Measurements from ENCODE around the gene IPCEF1.

IPCEF1 gene

DNA sequence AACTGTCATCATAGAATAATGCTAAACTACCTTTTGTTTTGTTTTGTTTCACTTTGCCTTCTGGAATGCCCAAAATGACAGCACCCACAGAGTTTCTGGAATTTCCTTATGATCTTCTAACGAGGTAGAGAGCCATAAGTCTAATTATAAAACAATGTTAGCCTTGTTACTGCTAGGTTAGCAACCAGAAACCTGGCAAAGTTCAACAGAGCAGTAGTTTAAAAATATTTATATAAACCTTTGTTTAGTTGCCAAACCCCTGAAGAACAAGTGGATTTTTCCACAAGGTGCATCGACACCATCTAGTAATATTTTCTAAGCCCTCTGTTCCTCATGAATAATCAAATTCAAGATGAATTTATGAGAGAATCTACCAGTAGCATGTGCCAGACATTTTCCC lies 27.6 kb upstream of the IPCEF1 start:
- no peak for ATAC-seq
- TF ChIP-seq, protein P1, sequence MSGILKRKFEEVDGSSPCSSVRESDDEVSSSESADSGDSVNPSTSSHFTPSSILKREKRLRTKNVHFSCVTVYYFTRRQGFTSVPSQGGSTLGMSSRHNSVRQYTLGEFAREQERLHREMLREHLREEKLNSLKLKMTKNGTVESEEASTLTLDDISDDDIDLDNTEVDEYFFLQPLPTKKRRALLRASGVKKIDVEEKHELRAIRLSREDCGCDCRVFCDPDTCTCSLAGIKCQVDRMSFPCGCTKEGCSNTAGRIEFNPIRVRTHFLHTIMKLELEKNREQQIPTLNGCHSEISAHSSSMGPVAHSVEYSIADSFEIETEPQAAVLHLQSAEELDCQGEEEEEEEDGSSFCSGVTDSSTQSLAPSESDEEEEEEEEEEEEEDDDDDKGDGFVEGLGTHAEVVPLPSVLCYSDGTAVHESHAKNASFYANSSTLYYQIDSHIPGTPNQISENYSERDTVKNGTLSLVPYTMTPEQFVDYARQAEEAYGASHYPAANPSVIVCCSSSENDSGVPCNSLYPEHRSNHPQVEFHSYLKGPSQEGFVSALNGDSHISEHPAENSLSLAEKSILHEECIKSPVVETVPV (CRISPR knock-in tag; IDR thresholded peaks at IDR 0.05) = no peak
- TF ChIP-seq ZFP30 (CRISPR knock-in tag; IDR thresholded peaks at IDR 0.05) = no peak
- TF ChIP-seq ESRRG (CRISPR knock-in tag; IDR thresholded peaks at IDR 0.05) = no peak
- TF ChIP-seq, protein P2, sequence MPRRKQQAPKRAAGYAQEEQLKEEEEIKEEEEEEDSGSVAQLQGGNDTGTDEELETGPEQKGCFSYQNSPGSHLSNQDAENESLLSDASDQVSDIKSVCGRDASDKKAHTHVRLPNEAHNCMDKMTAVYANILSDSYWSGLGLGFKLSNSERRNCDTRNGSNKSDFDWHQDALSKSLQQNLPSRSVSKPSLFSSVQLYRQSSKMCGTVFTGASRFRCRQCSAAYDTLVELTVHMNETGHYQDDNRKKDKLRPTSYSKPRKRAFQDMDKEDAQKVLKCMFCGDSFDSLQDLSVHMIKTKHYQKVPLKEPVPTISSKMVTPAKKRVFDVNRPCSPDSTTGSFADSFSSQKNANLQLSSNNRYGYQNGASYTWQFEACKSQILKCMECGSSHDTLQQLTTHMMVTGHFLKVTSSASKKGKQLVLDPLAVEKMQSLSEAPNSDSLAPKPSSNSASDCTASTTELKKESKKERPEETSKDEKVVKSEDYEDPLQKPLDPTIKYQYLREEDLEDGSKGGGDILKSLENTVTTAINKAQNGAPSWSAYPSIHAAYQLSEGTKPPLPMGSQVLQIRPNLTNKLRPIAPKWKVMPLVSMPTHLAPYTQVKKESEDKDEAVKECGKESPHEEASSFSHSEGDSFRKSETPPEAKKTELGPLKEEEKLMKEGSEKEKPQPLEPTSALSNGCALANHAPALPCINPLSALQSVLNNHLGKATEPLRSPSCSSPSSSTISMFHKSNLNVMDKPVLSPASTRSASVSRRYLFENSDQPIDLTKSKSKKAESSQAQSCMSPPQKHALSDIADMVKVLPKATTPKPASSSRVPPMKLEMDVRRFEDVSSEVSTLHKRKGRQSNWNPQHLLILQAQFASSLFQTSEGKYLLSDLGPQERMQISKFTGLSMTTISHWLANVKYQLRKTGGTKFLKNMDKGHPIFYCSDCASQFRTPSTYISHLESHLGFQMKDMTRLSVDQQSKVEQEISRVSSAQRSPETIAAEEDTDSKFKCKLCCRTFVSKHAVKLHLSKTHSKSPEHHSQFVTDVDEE (CRISPR knock-in tag; IDR thresholded peaks at IDR 0.05) = no peak
- TF ChIP-seq SNAI2 (CRISPR knock-in tag; IDR thresholded peaks at IDR 0.05) = no peak
- TF ChIP-seq, protein P3, sequence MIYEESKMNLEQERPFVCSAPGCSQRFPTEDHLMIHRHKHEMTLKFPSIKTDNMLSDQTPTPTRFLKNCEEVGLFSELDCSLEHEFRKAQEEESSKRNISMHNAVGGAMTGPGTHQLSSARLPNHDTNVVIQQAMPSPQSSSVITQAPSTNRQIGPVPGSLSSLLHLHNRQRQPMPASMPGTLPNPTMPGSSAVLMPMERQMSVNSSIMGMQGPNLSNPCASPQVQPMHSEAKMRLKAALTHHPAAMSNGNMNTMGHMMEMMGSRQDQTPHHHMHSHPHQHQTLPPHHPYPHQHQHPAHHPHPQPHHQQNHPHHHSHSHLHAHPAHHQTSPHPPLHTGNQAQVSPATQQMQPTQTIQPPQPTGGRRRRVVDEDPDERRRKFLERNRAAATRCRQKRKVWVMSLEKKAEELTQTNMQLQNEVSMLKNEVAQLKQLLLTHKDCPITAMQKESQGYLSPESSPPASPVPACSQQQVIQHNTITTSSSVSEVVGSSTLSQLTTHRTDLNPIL (CRISPR knock-in tag; IDR thresholded peaks at IDR 0.05; ENCODE audit: low read depth) = no peak
- TF ChIP-seq CSDC2 (CRISPR knock-in tag; IDR thresholded peaks at IDR 0.05) = no peak
- TF ChIP-seq, protein P4, sequence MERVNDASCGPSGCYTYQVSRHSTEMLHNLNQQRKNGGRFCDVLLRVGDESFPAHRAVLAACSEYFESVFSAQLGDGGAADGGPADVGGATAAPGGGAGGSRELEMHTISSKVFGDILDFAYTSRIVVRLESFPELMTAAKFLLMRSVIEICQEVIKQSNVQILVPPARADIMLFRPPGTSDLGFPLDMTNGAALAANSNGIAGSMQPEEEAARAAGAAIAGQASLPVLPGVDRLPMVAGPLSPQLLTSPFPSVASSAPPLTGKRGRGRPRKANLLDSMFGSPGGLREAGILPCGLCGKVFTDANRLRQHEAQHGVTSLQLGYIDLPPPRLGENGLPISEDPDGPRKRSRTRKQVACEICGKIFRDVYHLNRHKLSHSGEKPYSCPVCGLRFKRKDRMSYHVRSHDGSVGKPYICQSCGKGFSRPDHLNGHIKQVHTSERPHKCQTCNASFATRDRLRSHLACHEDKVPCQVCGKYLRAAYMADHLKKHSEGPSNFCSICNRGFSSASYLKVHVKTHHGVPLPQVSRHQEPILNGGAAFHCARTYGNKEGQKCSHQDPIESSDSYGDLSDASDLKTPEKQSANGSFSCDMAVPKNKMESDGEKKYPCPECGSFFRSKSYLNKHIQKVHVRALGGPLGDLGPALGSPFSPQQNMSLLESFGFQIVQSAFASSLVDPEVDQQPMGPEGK (CRISPR knock-in tag; IDR thresholded peaks at IDR 0.05; ENCODE audit: borderline replicate concordance) = no peak
- TF ChIP-seq, protein P5, sequence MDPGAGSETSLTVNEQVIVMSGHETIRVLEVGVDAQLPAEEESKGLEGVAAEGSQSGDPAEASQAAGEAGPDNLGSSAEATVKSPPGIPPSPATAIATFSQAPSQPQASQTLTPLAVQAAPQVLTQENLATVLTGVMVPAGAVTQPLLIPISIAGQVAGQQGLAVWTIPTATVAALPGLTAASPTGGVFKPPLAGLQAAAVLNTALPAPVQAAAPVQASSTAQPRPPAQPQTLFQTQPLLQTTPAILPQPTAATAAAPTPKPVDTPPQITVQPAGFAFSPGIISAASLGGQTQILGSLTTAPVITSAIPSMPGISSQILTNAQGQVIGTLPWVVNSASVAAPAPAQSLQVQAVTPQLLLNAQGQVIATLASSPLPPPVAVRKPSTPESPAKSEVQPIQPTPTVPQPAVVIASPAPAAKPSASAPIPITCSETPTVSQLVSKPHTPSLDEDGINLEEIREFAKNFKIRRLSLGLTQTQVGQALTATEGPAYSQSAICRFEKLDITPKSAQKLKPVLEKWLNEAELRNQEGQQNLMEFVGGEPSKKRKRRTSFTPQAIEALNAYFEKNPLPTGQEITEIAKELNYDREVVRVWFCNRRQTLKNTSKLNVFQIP (CRISPR knock-in tag; IDR thresholded peaks at IDR 0.05; ENCODE audit: borderline replicate concordance, low read depth) = no peak
- TF ChIP-seq ZNF565 (CRISPR knock-in tag; conservative IDR thresholded peaks at IDR 0.05; ENCODE audit: low read depth) = no peak
- TF ChIP-seq ZNF70 (CRISPR knock-in tag; IDR thresholded peaks at IDR 0.05) = no peak
- TF ChIP-seq ZNF8 (CRISPR knock-in tag; IDR thresholded peaks at IDR 0.05) = no peak
- TF ChIP-seq GLIS3 (CRISPR knock-in tag; IDR thresholded peaks at IDR 0.05) = no peak
- no peak for TF ChIP-seq ARNTL (CRISPR knock-in tag; IDR thresholded peaks at IDR 0.05; ENCODE audit: borderline replicate concordance, low read depth)
- no peak for TF ChIP-seq PPARA (CRISPR knock-in tag; IDR thresholded peaks at IDR 0.05; ENCODE audit: borderline replicate concordance)
- TF ChIP-seq TCF4 (CRISPR knock-in tag; IDR thresholded peaks at IDR 0.05; ENCODE audit: borderline replicate concordance) = no peak

DNA sequence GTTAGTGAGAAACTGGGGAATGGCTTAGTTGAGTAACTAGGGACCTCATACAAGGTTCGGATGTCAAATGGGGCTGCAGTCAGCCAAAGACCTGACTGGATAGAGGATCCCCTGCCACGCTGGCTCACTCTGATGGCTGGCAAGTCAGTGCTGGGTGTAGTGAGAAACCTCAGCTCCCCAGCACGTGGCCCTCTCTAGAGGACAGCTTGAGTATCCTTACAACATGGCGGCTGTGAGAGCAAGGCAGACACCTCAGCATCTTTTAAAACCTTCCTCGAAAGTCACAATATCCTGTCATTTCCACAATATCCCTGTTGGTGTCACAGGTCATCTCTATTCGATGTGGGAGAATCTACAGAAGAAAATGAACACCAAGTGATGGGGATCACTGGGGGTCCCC lies 26.7 kb upstream of the IPCEF1 start:
- ATAC-seq = no peak

DNA sequence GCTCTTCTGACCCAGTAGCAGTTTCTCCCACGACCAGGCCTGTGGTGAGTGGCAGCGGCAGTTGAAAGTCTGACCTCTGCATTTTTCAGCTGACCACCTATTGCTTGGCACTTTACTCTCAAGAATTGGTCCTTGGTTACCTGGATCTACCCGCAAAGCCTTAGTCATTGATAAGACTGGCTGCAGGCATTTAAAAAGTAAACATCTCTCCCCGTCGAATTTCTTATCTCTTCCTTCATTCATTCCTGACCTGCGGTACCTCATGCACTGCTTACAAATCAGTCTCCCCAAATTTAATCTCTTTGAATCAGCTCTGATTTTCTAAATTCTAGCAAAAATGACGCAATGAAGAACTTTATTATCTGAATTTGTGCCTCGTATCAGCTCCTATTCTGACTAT lies 26.1 kb upstream of the IPCEF1 start:
- no peak for ATAC-seq
- no peak for TF ChIP-seq ZC3H10 (CRISPR knock-in tag; IDR thresholded peaks at IDR 0.05)

More for the DNA sequence above, 26.7 kb upstream of the IPCEF1 start:
- TF ChIP-seq GLIS3 (CRISPR knock-in tag; IDR thresholded peaks at IDR 0.05) (no peak), ZC3H10 (CRISPR knock-in tag; IDR thresholded peaks at IDR 0.05) (no peak), ZNF565 (CRISPR knock-in tag; conservative IDR thresholded peaks at IDR 0.05; ENCODE audit: low read depth) (no peak)

DNA sequence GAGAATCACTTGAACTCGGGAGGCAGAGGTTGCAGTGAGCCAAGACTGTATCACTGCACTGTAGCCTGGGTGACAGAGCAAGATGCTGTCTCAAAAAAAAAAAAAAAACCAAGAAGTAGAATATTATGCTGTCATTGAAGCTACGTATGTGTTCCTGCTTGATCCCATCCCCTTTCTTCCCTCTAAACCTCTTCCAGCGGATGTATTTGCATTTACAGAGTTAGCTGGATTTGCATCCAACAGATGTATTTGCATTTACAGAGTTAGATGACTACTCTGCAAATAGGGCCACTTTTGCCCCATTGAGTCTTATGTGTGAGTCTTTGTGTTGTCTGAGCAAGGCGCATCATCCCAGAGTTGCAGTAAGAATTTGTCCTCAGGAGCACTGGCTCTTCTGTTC lies 24.9 kb upstream of the IPCEF1 start:
- ATAC-seq = no peak
- TF ChIP-seq, protein P1 (CRISPR knock-in tag; IDR thresholded peaks at IDR 0.05) = no peak
- TF ChIP-seq, protein P3 (CRISPR knock-in tag; IDR thresholded peaks at IDR 0.05; ENCODE audit: low read depth) = no peak
- no peak for TF ChIP-seq ZFP3 (CRISPR knock-in tag; IDR thresholded peaks at IDR 0.05)
- no peak for TF ChIP-seq PPARA (CRISPR knock-in tag; IDR thresholded peaks at IDR 0.05; ENCODE audit: borderline replicate concordance)
- no peak for TF ChIP-seq ISL1 (CRISPR knock-in tag; IDR thresholded peaks at IDR 0.05)
- TF ChIP-seq, protein P5 (CRISPR knock-in tag; IDR thresholded peaks at IDR 0.05; ENCODE audit: borderline replicate concordance, low read depth) = no peak
- no peak for TF ChIP-seq BACH2 (CRISPR knock-in tag; IDR thresholded peaks at IDR 0.05; ENCODE audit: borderline replicate concordance)
- no peak for TF ChIP-seq GLIS3 (CRISPR knock-in tag; IDR thresholded peaks at IDR 0.05)
- no peak for TF ChIP-seq ZNF565 (CRISPR knock-in tag; conservative IDR thresholded peaks at IDR 0.05; ENCODE audit: low read depth)
- no peak for TF ChIP-seq ZFP30 (CRISPR knock-in tag; IDR thresholded peaks at IDR 0.05)
- no peak for TF ChIP-seq ZNF8 (CRISPR knock-in tag; IDR thresholded peaks at IDR 0.05)
- TF ChIP-seq ARNTL (CRISPR knock-in tag; IDR thresholded peaks at IDR 0.05; ENCODE audit: borderline replicate concordance, low read depth) = no peak
- no peak for TF ChIP-seq OSR1 (CRISPR knock-in tag; IDR thresholded peaks at IDR 0.05)
